Measurements from ENCODE around the gene WNT3.
"Not testable (repeated sequence)": the region's sequence is repeated elsewhere in the genome, so short reads cannot be mapped to it uniquely, and the experiment has no call there.

WNT3 gene

DNA sequence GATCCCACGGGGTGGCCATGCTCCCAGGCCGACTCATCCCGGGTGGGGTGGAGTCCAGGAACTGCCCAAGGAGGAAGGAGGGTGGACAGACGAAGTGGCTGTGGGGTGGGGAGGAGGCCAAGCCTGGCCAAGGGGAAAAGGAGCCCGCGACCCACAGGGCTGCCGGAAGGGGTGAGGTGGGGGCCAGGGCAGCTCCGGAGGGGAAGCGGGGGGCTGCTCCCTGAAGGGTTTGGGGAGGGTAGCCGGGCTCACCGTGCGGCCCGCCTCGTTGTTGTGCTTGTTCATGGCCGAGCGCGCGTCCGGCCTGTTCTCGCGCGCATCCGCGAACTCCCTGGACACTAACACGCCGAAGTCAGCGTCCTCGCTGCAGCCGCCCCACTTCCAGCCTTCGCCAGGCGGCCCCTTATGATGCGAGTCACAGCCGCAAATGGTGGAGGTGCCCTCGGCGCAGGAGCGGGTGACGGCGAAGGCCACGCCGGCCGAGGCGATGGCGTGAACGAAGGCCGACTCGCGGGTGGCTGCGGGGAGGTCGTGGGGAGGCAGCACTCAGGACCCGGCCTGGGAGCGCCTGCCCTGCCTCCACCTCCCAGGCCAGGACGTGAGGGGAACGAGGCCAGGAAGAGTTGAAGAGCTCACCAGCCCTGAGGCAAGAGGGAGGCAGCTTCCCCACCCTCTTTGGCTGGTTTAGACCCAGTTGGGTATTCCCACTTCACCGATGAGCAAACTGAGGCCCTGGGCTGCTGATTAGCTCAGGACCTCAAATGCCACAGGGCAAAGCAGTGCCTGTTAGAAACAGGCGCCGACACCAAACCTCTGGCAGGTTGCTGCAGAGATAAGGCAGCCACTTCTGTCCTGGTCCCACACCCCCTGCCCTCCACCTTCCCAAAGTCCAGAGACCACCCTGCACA is 48.7 kb downstream of the WNT3 start:
- Histone ChIP-seq H3K9ac (ENCODE audit: low read length) (no peak overlapping the region), H3K9me3 (ENCODE audit: control insufficient read depth, low read depth, low read length) (no peaks in the 10 kb centered on the region), H3K36me3 (ENCODE audit: control insufficient read depth, low read depth, low read length) (no peaks in the 10 kb centered on the region), H3K27me3 (ENCODE audit: control insufficient read depth, insufficient read depth, low read length) (peaks cover 71% of the 10 kb centered on the region), H3K4me3 (ENCODE audit: low read length) (no peak overlapping the region), H3K4me1 (ENCODE audit: control insufficient read depth, low read depth, low read length) (peaks cover 23% of the 10 kb centered on the region), H3K27ac (ENCODE audit: low read length) (no peak overlapping the region)

GRCh38 chr17:46768896-46769295 is 49.6 kb downstream of the WNT3 start:
- H3K9me3 ChIP-seq (ENCODE audit: control insufficient read depth, low read depth, low read length); H3K36me3 ChIP-seq (ENCODE audit: control insufficient read depth, low read depth, low read length); H3K27ac ChIP-seq (ENCODE audit: low read length); H3K9ac ChIP-seq (ENCODE audit: low read length); H3K4me3 ChIP-seq (ENCODE audit: low read length): not testable (repeated sequence)
- H3K4me1 ChIP-seq (ENCODE audit: control insufficient read depth, low read depth, low read length), result peaks cover 20% of the 10 kb centered on the region
- H3K27me3 ChIP-seq (ENCODE audit: control insufficient read depth, insufficient read depth, low read length), result peaks cover 62% of the 10 kb centered on the region

- H3K4me3 ChIP-seq (ENCODE audit: low read length), result no peak overlapping the region
- peaks cover 58% of the 10 kb centered on the region for H3K27me3 ChIP-seq (ENCODE audit: control insufficient read depth, insufficient read depth, low read length)
- no peaks in the 10 kb centered on the region for H3K36me3 ChIP-seq (ENCODE audit: control insufficient read depth, low read depth, low read length)
- no peak overlapping the region for H3K9ac ChIP-seq (ENCODE audit: low read length)
- no peak overlapping the region for H3K27ac ChIP-seq (ENCODE audit: low read length)
- H3K4me1 ChIP-seq (ENCODE audit: control insufficient read depth, low read depth, low read length), result peaks cover 17% of the 10 kb centered on the region
- no peaks in the 10 kb centered on the region for H3K9me3 ChIP-seq (ENCODE audit: control insufficient read depth, low read depth, low read length)
Observed at GRCh38 chr17:46768540-46768870, 50.0 kb downstream of the WNT3 start.

DNA sequence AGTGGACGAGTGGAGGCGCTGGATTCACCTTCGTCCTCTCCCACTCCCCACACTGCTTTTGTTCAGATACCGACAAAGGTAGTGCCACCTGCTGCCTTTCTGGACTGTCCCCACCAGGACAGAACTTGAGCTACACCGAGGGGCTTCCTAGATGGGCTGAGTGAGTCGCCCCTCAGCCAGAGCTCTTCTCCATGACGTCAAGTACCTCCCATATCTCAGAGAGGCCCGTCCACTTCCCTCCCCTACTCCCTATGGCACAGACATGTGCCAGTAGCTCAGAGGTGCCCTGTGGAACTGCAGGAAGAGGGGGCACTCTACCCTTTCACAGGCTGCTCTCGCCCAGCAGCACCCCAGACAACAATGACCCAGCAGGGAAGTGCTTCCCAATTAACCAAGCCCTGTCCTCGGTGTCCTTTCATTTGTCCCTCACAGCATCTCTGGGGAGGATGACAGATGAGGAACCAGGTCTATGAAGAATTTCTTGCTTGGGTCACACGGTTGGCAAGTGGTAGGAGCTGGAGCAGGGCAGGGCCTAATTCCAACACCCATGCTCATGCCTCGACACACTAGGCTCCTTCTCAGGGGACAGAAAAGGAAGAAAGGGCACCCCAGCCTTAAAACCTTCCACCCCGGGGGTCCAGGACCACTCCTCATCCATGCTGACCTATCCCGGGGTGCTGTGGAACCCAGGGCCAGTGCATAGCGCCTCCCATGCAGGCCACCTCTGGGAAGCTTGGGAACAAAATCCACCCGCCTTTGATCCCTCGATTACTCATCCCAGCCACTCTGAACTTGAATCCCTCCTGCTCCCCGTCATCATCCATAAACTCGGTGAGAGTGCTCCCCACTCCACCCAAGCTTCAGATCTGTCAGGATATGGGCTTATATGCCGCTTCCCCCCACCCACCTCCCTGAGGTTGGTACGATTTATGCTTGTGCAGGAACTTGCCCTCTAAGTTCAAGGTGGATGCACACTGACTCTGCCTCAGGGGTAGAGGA is 51.7 kb downstream of the WNT3 start:
- Histone ChIP-seq H3K9ac (ENCODE audit: low read length) (no peak overlapping the region), H3K36me3 (ENCODE audit: control insufficient read depth, low read depth, low read length) (no peaks in the 10 kb centered on the region), H3K4me1 (ENCODE audit: control insufficient read depth, low read depth, low read length) (peaks cover 10% of the 10 kb centered on the region), H3K9me3 (ENCODE audit: control insufficient read depth, low read depth, low read length) (no peaks in the 10 kb centered on the region), H3K4me3 (ENCODE audit: low read length) (no peak overlapping the region), H3K27ac (ENCODE audit: low read length) (no peak overlapping the region), H3K27me3 (ENCODE audit: control insufficient read depth, insufficient read depth, low read length) (peaks cover 49% of the 10 kb centered on the region)

- Histone ChIP-seq H3K27ac (ENCODE audit: low read length) (no peak overlapping the region), H3K9ac (ENCODE audit: low read length) (no peak overlapping the region), H3K36me3 (ENCODE audit: control insufficient read depth, low read depth, low read length) (no peaks in the 10 kb centered on the region), H3K4me3 (ENCODE audit: low read length) (no peak overlapping the region), H3K27me3 (ENCODE audit: control insufficient read depth, insufficient read depth, low read length) (peaks cover 42% of the 10 kb centered on the region), H3K9me3 (ENCODE audit: control insufficient read depth, low read depth, low read length) (no peaks in the 10 kb centered on the region), H3K4me1 (ENCODE audit: control insufficient read depth, low read depth, low read length) (peaks cover 5% of the 10 kb centered on the region)
Observed at GRCh38 chr17:46765453-46765852, 53.0 kb downstream of the WNT3 start.

DNA sequence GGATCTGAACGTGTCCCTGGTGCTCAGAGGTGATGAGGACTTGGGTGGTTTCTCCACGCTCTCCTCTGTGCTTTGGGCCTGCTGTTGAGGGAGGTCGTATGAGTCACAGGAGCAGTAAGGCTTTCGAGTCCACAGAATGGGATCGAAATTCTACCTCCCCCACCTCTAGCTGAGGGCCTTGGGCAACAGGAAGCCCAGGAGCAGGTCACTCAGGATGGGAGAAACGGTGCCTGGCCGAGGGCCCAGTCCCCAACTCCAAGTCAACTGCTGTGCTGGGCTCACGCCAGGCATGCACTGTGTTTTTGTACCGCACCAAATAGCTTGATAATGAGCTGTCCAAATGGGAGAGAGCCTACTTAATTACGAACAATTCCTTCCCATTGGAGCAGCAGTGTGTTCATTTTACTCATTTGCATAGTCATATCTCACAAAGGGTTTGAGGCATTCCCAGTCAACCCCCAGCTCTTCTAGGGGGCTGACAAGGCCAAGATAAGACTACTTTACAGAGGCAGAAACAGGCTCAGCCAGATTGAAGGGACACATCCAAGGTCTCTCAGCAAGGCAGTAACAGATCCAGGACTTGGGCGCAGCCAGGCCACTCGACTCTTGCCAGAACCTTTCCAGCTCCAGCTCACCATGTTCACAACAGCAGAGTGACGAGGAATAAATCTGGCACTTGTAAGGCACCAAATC is 53.6 kb downstream of the WNT3 start:
- H3K9ac ChIP-seq (ENCODE audit: low read length), result no peak overlapping the region
- H3K27ac ChIP-seq (ENCODE audit: low read length), result no peak overlapping the region
- no peak overlapping the region for H3K4me3 ChIP-seq (ENCODE audit: low read length)
- no peaks in the 10 kb centered on the region for H3K9me3 ChIP-seq (ENCODE audit: control insufficient read depth, low read depth, low read length)
- H3K36me3 ChIP-seq (ENCODE audit: control insufficient read depth, low read depth, low read length), result no peaks in the 10 kb centered on the region
- H3K27me3 ChIP-seq (ENCODE audit: control insufficient read depth, insufficient read depth, low read length), result peaks cover 36% of the 10 kb centered on the region
- no peaks in the 10 kb centered on the region for H3K4me1 ChIP-seq (ENCODE audit: control insufficient read depth, low read depth, low read length)

GRCh38 chr17:46764000-46764708 is 54.3 kb downstream of the WNT3 start:
- Histone ChIP-seq H3K4me1 (ENCODE audit: control insufficient read depth, low read depth, low read length) (no peaks in the 10 kb centered on the region), H3K36me3 (ENCODE audit: control insufficient read depth, low read depth, low read length) (no peaks in the 10 kb centered on the region), H3K9me3 (ENCODE audit: control insufficient read depth, low read depth, low read length) (no peaks in the 10 kb centered on the region), H3K4me3 (ENCODE audit: low read length) (no peak overlapping the region), H3K9ac (ENCODE audit: low read length) (no peak overlapping the region), H3K27me3 (ENCODE audit: control insufficient read depth, insufficient read depth, low read length) (peaks cover 29% of the 10 kb centered on the region), H3K27ac (ENCODE audit: low read length) (no peak overlapping the region)

GRCh38 chr17:46763416-46763815 is 55.1 kb downstream of the WNT3 start:
- Histone ChIP-seq H3K27me3 (ENCODE audit: control insufficient read depth, insufficient read depth, low read length) (peaks cover 22% of the 10 kb centered on the region), H3K9me3 (ENCODE audit: control insufficient read depth, low read depth, low read length) (no peaks in the 10 kb centered on the region), H3K9ac (ENCODE audit: low read length) (no peak overlapping the region), H3K4me1 (ENCODE audit: control insufficient read depth, low read depth, low read length) (no peaks in the 10 kb centered on the region), H3K36me3 (ENCODE audit: control insufficient read depth, low read depth, low read length) (no peaks in the 10 kb centered on the region), H3K27ac (ENCODE audit: low read length) (no peak overlapping the region), H3K4me3 (ENCODE audit: low read length) (no peak overlapping the region)

DNA sequence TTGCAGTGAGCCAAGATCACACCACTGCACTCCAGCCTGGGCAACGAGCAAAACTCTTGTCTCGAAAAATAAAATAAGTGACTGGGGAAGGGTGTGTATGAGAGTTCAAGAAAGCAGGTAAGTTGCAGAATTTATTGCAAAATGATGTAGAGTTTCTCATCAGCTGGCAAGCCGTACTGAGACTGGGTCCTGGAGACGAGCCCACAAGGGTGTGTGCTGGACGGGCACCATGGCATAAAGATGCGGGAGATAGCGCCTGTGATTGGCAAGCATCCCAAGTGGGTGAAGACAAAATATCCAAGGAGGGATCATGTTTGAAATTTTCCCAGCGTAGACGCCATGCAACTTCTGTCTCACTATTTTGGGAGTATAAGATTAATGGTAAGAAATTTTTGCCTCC is 59.4 kb downstream of the WNT3 start:
- Histone ChIP-seq H3K9me3 (ENCODE audit: control insufficient read depth, low read depth, low read length) (no peaks in the 10 kb centered on the region), H3K4me3 (ENCODE audit: low read length) (no peak overlapping the region), H3K27me3 (ENCODE audit: control insufficient read depth, insufficient read depth, low read length) (no peaks in the 10 kb centered on the region), H3K4me1 (ENCODE audit: control insufficient read depth, low read depth, low read length) (no peaks in the 10 kb centered on the region), H3K27ac (ENCODE audit: low read length) (no peak overlapping the region), H3K36me3 (ENCODE audit: control insufficient read depth, low read depth, low read length) (peaks cover 5% of the 10 kb centered on the region), H3K9ac (ENCODE audit: low read length) (no peak overlapping the region)

GRCh38 chr17:46758614-46759013 is 59.9 kb downstream of the WNT3 start:
- no peaks in the 10 kb centered on the region for H3K4me1 ChIP-seq (ENCODE audit: control insufficient read depth, low read depth, low read length)
- H3K27me3 ChIP-seq (ENCODE audit: control insufficient read depth, insufficient read depth, low read length), result no peaks in the 10 kb centered on the region
- H3K27ac ChIP-seq (ENCODE audit: low read length), result no peak overlapping the region
- H3K36me3 ChIP-seq (ENCODE audit: control insufficient read depth, low read depth, low read length), result peaks cover 5% of the 10 kb centered on the region
- H3K9ac ChIP-seq (ENCODE audit: low read length), result no peak overlapping the region
- H3K9me3 ChIP-seq (ENCODE audit: control insufficient read depth, low read depth, low read length), result no peaks in the 10 kb centered on the region
- H3K4me3 ChIP-seq (ENCODE audit: low read length), result no peak overlapping the region

DNA sequence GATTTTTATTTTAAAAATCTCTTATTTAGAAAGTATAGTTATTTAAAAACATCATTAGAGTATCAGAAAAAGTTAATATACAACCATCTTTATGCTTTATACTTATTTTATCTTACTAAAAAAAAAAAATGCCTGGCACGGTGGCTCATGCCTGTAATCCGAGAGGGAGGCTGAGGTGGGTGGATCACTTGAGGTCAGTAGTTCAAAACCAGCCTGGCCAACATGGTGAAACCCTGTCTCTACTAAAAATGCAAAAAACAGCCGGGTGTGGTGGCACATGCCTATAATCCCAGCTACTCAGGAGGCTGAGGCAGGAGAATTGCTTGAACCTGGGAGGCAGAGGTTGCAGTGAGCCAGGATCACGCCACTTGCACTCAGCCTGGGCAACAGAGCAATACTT is 60.9 kb downstream of the WNT3 start:
- not testable (repeated sequence) for H3K27ac ChIP-seq (ENCODE audit: low read length); H3K4me3 ChIP-seq (ENCODE audit: low read length); H3K9ac ChIP-seq (ENCODE audit: low read length); H3K4me1 ChIP-seq (ENCODE audit: control insufficient read depth, low read depth, low read length); H3K9me3 ChIP-seq (ENCODE audit: control insufficient read depth, low read depth, low read length); H3K36me3 ChIP-seq (ENCODE audit: control insufficient read depth, low read depth, low read length); H3K27me3 ChIP-seq (ENCODE audit: control insufficient read depth, insufficient read depth, low read length)

Data from iPS-18a (cell line).